CD4-positive, CD25-positive, alpha-beta regulatory T cell (primary cell): ENCODE results near the gene TMBIM1. TPM values are rescaled to one million over a fixed set of nuclear protein-coding genes. Genes with fewer than 3 reads are reported as not detected.
A peak's percentile ranks its signal among the peaks of the same experiment; 100 is the strongest.
"Not testable (repeated sequence)": the region's sequence is repeated elsewhere in the genome, so short reads cannot be mapped to it uniquely, and the experiment has no call there.

Experiments used
- ATAC-seq, 2 donors: fragments of 150-1000 bp; cut with Tn5 transposase; one replicate each; pipeline ENCODE4 v1.10.0; 2021; ENCODE audit warnings: low read depth in 2 of 2, moderate number of reproducible peaks in 2 of 2, moderate library complexity in 1 of 2
- DNase-seq, 3 donors: peaks; one replicate each; pipeline versions ENCODE4 v3.0.0 to v3.0.0-alpha.2; 2012 to 2022; ENCODE audit warnings: mixed read lengths in 1 of 3
- H3K27ac ChIP-seq: one replicate; pipeline ENCODE4 v1.7.0; 2013; ENCODE audit warnings: mild to moderate bottlenecking, low read length; ENCODE audit not compliant: insufficient read depth, poor library complexity, severe bottlenecking
- H3K27me3 ChIP-seq: one replicate; pipeline ENCODE4 v1.7.0; 2013; ENCODE audit warnings: low read length; ENCODE audit not compliant: control insufficient read depth, insufficient read depth
- H3K36me3 ChIP-seq: one replicate; pipeline ENCODE4 v1.7.0; 2013; ENCODE audit warnings: mild to moderate bottlenecking, low read length, moderate library complexity; ENCODE audit not compliant: control insufficient read depth, insufficient read depth
- H3K4me1 ChIP-seq: 2 replicates; pipeline ENCODE4 v1.7.0; 2013; ENCODE audit warnings: mild to moderate bottlenecking, low read length; ENCODE audit not compliant: insufficient read depth, control insufficient read depth, poor library complexity, severe bottlenecking
- H3K4me3 ChIP-seq: one replicate; pipeline ENCODE4 v1.7.0; 2013; ENCODE audit warnings: low read depth, mild to moderate bottlenecking, low read length, moderate library complexity
- H3K9me3 ChIP-seq, 2 experiments: 1 replicate in 1 of 2; 2 replicates in 1 of 2; pipeline ENCODE4 v1.7.0; 2013; ENCODE audit warnings: low read length in 2 of 2, mild to moderate bottlenecking in 1 of 2, moderate library complexity in 1 of 2; ENCODE audit not compliant: control insufficient read depth in 2 of 2
- H3K27ac Mint-ChIP-seq, 3 donors: one replicate each; pipeline ENCODE4 v1.8.0; 2020 to 2022; ENCODE audit warnings: mild to moderate bottlenecking in 3 of 3, mixed read lengths in 3 of 3, moderate library complexity in 2 of 3
- H3K27me3 Mint-ChIP-seq: one replicate; pipeline ENCODE4 v1.8.0; 2022; ENCODE audit warnings: mild to moderate bottlenecking, mixed read lengths
- H3K36me3 Mint-ChIP-seq: one replicate; pipeline ENCODE4 v1.8.0; 2020; ENCODE audit warnings: mixed read lengths
- H3K4me1 Mint-ChIP-seq, 4 donors: one replicate each; pipeline ENCODE4 v1.8.0; 2020 to 2022; ENCODE audit warnings: mixed read lengths in 4 of 4, mild to moderate bottlenecking in 1 of 4
- H3K4me3 Mint-ChIP-seq, 4 donors: one replicate each; pipeline ENCODE4 v1.8.0; 2020 to 2022; ENCODE audit warnings: mild to moderate bottlenecking in 4 of 4, mixed read lengths in 4 of 4, moderate library complexity in 3 of 4
- H3K9me3 Mint-ChIP-seq, 7 donors: one replicate each; pipeline ENCODE4 v1.8.0; 2020 to 2022; ENCODE audit warnings: mixed read lengths in 7 of 7, mild to moderate bottlenecking in 3 of 7, moderate library complexity in 2 of 7
- polyA plus RNA-seq, 4 donors: library from polyadenylated mRNA; unstranded; fragments of 300-500 nt; fragmentation: Illumina TruSeq; gene quantifications; one replicate each; pipeline ENCODE4 v1.2.3, GENCODE V29; 2021
- total RNA-seq: library from RNA; stranded (reverse); gene quantifications from one replicate; pipeline ENCODE4 v1.2.3, GENCODE V29; 2022

The TMBIM1 gene
- total and polyA plus RNA-seq, 5 donors from 2014 or later = 96.4 to 180 (median 162) TPM

DNA sequence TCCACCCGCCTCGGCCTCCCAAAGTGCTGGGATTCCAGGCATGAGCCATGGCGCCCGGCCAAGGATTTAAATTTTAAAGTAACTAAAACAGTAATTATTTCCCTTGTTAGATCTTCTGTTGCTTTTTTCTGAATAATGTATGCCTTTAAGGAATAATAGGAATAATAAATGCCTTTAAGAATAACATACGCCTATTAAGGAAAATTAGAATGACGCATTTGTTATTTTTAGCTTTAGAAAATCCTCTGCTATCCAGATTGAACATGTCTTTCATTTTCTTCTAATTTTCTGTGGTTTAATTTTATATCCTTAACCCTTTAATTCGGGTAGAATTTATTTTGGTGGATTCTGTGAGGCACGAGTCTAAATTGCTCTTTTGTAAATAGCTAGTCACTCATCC, 23.1 kb upstream of the TMBIM1 start:
- peak overlapping the region in 2 of 4 donors; percentile 44 to 68 for H3K4me3 Mint-ChIP-seq
- no peak for DNase-seq
- H3K27ac ChIP-seq = no peak overlapping the region
- no peaks in the 10 kb centered on the region for H3K9me3 ChIP-seq
- H3K36me3 Mint-ChIP-seq = peaks cover 16% of the 10 kb centered on the region
- no peaks in the 10 kb centered on the region for H3K27me3 Mint-ChIP-seq
- H3K9me3 Mint-ChIP-seq = peaks cover 0 to 2% (median 0%) of the 10 kb centered on the region in 7 donors
- H3K4me1 ChIP-seq = peaks cover 21% of the 10 kb centered on the region
- no peaks in the 10 kb centered on the region for H3K36me3 ChIP-seq
- no peak overlapping the region for H3K4me3 ChIP-seq
- no peak for ATAC-seq
- peaks cover 6 to 41% (median 28%) of the 10 kb centered on the region in 4 donors for H3K4me1 Mint-ChIP-seq
- no peaks in the 10 kb centered on the region for H3K27me3 ChIP-seq
- peak overlapping the region in 2 of 3 donors; percentile 99 to 100 for H3K27ac Mint-ChIP-seq

DNA sequence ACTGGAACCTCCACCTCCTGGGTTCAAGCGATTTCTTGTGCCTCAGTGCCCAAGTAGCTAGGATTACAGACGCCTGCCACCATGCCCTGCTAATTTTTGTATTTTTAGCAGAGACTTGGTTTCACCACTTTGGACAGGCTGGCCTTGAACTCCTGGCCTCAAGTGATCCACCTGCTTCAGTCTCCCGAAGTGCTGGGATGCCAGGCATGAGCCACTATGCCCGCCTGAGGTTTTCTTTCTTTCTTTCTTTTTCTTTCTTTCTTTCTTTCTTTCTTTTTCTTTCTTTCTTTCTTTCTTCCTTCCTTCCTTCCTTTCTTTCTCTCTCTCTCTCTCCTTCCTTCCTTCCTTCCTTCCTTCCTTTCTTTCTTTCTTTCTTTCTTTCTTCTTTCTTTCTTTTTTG, 22.5 kb upstream of the TMBIM1 start:
- ATAC-seq, H3K27me3 ChIP-seq, H3K36me3 ChIP-seq, H3K4me3 ChIP-seq, H3K9me3 Mint-ChIP-seq, H3K4me3 Mint-ChIP-seq, H3K9me3 ChIP-seq, H3K27ac ChIP-seq, H3K27me3 Mint-ChIP-seq, DNase-seq: not testable (repeated sequence)
- peaks cover 13% of the 10 kb centered on the region for H3K36me3 Mint-ChIP-seq
- H3K4me1 Mint-ChIP-seq = peaks cover 6 to 36% (median 26%) of the 10 kb centered on the region in 4 donors
- H3K4me1 ChIP-seq = peaks cover 21% of the 10 kb centered on the region
- H3K27ac Mint-ChIP-seq = peak overlapping the region in 2 of 3 donors; percentile 20 to 100

DNA sequence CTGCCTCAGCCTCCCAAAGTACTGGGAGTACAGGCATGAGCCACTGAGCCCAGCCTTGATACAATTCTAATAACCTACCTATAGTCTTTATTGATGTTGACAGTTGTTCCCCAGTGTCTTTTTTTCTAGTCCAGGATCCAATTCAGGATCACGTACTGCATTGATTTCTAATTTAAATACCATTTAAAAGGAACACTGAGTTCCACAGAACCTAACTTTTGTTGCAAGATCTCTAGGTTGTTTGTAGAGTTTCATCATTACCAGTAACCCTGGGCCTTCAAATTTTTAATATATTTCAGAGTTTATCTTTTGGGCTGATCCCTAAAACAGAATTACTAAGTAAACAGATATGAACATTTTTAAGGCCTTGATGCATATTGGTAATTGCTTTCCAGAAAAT, 21.1 kb upstream of the TMBIM1 start:
- ATAC-seq (no peak), DNase-seq (no peak)
- Mint-ChIP-seq H3K27me3 (no peaks in the 10 kb centered on the region), H3K36me3 (peaks cover 7% of the 10 kb centered on the region), H3K4me1 (peaks cover 6 to 29% (median 24%) of the 10 kb centered on the region in 4 donors), H3K9me3 (peaks cover 0 to 2% (median 0%) of the 10 kb centered on the region in 7 donors), H3K4me3 (no peak overlapping the region), H3K27ac (no peak overlapping the region)
- no peak overlapping the region for H3K4me3 ChIP-seq
- H3K9me3 ChIP-seq = no peaks in the 10 kb centered on the region
- no peaks in the 10 kb centered on the region for H3K27me3 ChIP-seq
- H3K36me3 ChIP-seq = no peaks in the 10 kb centered on the region
- peaks cover 21% of the 10 kb centered on the region for H3K4me1 ChIP-seq
- no peak overlapping the region for H3K27ac ChIP-seq

DNA sequence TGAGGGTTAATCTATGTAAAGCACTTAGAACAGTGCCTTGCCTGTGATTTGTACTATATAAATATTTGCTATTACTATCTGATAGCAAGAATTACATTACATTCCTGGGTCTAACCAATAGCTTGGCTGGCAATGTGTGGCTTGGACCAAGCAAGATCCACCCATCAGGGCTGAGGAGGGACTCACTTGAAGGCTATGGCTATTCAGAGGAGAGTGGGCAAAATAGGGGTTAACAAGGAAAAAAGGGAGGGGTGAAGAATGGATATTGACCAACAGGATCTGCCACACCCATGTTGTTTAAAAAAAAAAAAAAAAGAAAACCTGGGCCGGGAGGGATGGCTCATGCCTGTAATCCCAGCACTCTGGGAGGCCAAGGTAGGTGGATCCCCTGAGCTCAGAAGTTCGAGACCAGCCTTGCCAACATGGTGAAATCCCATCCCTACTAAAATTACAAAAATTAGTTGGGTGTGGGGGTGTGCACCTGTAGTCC, 20.0 kb upstream of the TMBIM1 start:
- peak overlapping the region in 1 of 3 donors; percentile 72 for H3K27ac Mint-ChIP-seq
- no peak for ATAC-seq

DNA sequence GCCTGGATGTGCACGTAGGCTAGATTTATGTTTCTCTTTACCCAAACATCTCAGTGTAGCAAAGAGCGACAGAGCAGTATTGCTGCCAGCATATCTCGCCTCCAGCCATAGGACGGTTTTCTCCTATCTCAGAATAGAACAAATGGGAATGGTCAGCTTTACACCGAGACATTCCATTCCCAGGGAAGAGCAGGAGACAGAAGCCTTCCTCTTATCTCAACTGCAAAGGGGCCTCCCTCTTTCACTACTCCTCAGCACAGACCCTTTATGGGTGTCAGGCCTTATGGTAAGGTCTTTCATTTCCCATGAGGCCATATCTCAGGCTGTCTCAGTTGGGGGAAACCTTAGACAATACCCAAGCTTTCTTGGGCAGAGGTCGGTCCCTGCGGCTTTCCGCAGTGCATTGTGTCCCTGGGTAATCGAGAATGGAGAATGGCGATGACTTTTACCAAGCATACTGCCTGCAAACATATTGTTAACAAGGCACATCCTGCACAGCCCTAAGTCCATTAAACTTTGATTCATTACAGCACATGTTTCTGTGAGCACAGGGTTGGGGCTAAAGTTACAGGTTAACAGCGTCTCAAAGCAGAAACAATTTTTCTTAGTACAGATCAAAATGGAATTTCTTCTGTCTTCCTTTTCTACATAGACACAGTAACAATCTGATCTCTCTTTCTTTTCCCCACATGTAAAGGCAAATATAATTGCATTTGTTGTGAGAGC, 19.4 kb upstream of the TMBIM1 start:
- H3K36me3 ChIP-seq, H3K27me3 ChIP-seq, H3K9me3 ChIP-seq, H3K9me3 Mint-ChIP-seq, H3K36me3 Mint-ChIP-seq, H3K27me3 Mint-ChIP-seq, ATAC-seq, H3K4me3 Mint-ChIP-seq, H3K4me3 ChIP-seq, DNase-seq, H3K27ac ChIP-seq: not testable (repeated sequence)
- Mint-ChIP-seq H3K27ac (peak overlapping the region in 2 of 3 donors; percentile 17 to 72), H3K4me1 (peaks cover 6 to 13% (median 11%) of the 10 kb centered on the region in 4 donors)
- H3K4me1 ChIP-seq = peaks cover 10% of the 10 kb centered on the region

More for the DNA sequence above, 20.0 kb upstream of the TMBIM1 start:
- peaks cover 6 to 19% (median 17%) of the 10 kb centered on the region in 4 donors for H3K4me1 Mint-ChIP-seq
- no peaks in the 10 kb centered on the region for H3K27me3 Mint-ChIP-seq
- Histone ChIP-seq H3K9me3 (no peaks in the 10 kb centered on the region), H3K27ac (no peak overlapping the region), H3K36me3 (no peaks in the 10 kb centered on the region), H3K4me3 (no peak overlapping the region), H3K27me3 (no peaks in the 10 kb centered on the region), H3K4me1 (peaks cover 16% of the 10 kb centered on the region)
- peaks cover 0 to 2% (median 0%) of the 10 kb centered on the region in 7 donors for H3K9me3 Mint-ChIP-seq
- no peak for DNase-seq
- H3K36me3 Mint-ChIP-seq = peaks cover 3% of the 10 kb centered on the region
- no peak overlapping the region for H3K4me3 Mint-ChIP-seq

DNA sequence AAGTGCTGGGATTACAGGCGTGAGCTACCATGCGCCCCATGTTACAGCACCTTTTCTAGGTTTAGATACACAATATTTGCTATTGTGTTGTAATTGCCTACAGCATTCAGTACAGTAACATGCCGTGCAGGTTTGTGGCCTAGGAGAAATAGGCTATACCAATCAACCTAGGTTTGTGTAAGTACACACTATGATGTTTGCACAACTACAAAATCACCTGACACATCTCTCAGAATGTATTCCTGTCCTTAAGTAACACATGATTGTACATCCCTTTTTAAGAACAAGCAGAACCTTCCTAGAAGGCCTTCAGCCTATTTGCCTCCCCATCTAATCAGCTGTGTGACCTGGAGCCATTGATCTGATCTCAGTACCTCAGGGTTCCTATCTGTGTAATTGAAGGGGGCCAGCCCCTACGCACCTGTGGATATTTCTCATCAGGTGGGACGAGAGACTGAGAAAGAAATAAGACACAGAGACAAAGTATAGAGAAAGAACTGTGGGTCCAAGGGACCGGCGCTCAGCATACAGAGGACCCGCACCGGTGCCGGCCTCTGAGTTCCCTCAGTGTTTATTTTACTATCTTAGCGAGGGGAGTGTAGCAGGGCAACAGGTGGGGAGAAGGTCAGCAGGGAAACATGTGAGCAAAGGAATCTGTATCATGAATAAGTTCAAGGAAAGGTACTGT, 18.7 kb upstream of the TMBIM1 start:
- Mint-ChIP-seq H3K9me3 (no peaks in the 10 kb centered on the region), H3K36me3 (no peaks in the 10 kb centered on the region), H3K4me1 (peaks cover 5 to 7% (median 6%) of the 10 kb centered on the region in 4 donors), H3K27ac (peak overlapping the region in 2 of 3 donors; percentile 17 to 72), H3K4me3 (no peak overlapping the region), H3K27me3 (peaks cover under 1% of the 10 kb centered on the region)
- H3K27ac ChIP-seq = no peak overlapping the region
- no peak for DNase-seq
- no peak for ATAC-seq
- peaks cover 3% of the 10 kb centered on the region for H3K4me1 ChIP-seq
- no peaks in the 10 kb centered on the region for H3K36me3 ChIP-seq
- H3K4me3 ChIP-seq = no peak overlapping the region
- H3K27me3 ChIP-seq = no peaks in the 10 kb centered on the region
- no peaks in the 10 kb centered on the region for H3K9me3 ChIP-seq

DNA sequence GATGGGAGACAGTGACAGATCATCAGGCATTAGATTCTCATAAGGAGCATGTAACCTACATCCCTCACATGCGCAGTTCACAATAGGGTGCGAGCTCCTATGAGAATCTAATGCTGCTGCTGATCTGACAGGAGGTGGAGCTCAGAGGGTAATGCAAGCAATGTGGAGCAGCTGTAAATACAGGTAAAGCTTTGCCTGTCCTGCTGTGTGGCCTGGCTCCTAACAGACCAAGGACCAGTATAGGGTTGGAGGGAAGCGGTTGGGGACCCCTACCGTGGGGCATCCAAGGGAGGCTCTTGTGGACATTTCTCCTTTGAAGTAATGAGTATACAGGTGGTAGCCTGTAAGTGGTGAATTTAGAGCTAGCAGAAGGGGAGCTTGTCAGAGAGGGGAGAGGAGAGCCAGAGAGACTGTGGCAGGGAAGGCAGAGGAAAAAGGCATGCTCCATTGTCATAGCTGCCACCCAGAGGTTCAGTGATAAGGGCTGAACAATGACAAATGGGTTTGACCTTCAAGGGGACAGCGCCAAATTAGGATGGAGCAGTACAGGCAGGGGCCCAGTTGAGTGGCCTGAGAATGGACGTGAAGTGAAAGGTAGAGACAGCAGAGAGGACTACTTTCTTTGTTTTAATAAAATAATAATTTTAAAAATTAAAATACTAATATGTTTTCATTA, 15.2 kb upstream of the TMBIM1 start:
- ATAC-seq = no peak
- H3K27ac Mint-ChIP-seq = peak overlapping the region in 1 of 3 donors; percentile 60

More for the DNA sequence above, 15.2 kb upstream of the TMBIM1 start:
- no peaks in the 10 kb centered on the region for H3K36me3 Mint-ChIP-seq
- no peaks in the 10 kb centered on the region for H3K9me3 Mint-ChIP-seq
- no peaks in the 10 kb centered on the region for H3K4me1 Mint-ChIP-seq
- peaks cover 4% of the 10 kb centered on the region for H3K27me3 Mint-ChIP-seq
- Histone ChIP-seq H3K36me3 (no peaks in the 10 kb centered on the region), H3K4me1 (no peaks in the 10 kb centered on the region), H3K9me3 (no peaks in the 10 kb centered on the region), H3K4me3 (no peak overlapping the region), H3K27ac (no peak overlapping the region), H3K27me3 (no peaks in the 10 kb centered on the region)
- no peak overlapping the region for H3K4me3 Mint-ChIP-seq
- DNase-seq = no peak
